ENCODE results near the gene FAM98A. TPM values are rescaled to one million over a fixed set of nuclear protein-coding genes. Genes with fewer than 3 reads are reported as not detected.
A peak's percentile ranks its signal among the peaks of the same experiment; 100 is the strongest.

FAM98A gene
- 64.4 TPM for polyA plus RNA-seq (2013, experiment 1 of 2; ENCODE audit: insufficient read length)
- 66.3 TPM for polyA plus RNA-seq (2013, experiment 2 of 2; ENCODE audit: insufficient read length)

DNA sequence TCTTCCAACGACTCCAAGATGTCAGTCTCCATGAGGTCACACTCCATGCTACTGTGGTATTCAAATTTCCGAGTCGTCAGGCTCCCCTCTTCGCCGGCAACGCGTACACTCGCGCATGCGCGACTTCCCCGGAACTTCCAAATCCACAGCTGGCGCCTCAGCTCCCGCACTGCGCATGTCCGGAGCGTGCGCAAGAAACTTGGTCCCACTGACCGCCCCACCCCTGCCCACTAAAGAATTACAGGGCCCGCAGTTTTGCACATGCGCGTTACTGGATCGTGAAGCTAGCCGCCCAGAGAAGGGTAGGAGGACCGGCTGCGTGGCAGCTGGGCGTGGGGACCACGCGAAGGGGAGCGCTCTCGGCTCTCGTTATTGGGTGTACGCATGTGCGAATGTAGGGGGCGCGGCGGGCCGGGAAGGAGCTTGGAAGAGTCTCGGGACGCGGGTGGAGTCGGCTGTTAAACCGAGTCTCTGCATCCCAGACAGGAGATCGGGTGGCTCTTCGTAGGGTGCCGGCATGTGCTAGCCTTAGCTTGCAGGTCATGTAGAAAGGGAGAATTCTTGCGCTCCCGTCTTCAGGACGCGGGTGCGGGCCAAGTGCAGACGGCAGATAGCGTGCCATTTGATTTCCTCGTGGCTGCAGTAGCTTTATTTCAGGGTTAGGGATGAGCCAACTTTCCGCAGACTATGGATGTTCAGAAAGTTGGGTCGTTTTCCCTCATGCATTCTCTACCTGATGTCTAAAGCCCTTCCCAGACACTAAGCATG lies at the start of gene FAM98A:
Gene FAM98A (minus strand): TSS at position 125 of the 768 bp plus-strand sequence. CDS start 78 bp downstream, at position 47.
- DNase-seq = peak; percentile 100

DNA sequence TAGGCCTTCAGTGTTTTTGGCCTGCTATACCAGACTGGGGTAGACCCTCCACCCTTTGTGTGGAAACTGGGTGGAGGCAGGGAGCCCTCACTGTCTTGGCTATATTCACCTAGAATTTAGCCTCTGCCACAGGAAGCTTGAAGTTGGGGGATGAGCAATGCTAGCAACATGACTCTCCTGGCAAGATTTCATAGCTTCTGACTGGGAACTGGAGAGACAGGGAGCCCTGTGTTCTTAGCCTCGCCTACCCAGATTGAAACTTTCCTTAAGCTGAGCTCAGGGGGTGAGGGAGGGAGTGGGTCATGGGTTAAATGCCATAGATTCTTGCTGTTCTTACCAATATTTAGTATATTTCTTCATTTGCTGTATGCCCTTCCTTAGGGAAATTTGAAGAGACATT lies 46.8 kb upstream of the FAM98A start:
- DNase-seq = no peak

DNA sequence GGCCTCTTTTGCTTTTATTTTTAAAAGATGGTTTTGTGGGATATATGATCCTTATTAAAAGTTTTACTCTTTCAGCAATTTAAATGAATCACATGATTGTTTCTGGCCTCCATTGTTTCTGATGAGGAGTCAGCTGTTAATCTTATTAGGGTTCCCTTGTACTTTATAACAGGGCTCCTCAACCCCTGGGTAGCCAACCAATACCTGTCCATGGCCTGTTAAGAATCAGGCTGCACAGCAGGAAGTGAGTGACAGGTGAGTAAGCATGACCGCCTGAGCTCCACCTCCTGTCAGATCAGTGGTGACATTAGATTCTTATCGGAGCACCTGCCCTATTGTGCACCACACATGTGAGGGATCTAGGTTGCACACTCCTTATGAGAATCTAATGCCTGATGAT lies 45.1 kb upstream of the FAM98A start:
- DNase-seq = no peak

DNA sequence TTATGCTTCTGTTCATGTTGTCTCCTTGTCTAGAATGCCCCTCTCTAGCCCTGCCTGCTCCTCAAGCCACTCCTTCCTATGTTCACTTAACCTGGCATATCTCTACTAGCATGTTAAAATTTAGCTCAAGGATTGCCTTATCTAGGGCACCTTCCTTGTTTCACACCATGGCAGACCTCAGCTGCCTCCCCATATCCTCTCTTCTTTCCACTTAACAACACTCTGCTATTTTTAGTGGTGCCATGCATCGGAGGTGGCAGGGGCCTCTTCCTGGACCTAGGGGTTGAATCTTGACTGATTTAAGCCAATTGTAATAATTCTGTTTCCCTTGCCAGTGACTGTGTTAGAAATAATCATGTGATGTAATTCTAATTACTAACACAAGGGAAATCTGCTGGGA lies 36.9 kb upstream of the FAM98A start:
- no peak for DNase-seq

DNA sequence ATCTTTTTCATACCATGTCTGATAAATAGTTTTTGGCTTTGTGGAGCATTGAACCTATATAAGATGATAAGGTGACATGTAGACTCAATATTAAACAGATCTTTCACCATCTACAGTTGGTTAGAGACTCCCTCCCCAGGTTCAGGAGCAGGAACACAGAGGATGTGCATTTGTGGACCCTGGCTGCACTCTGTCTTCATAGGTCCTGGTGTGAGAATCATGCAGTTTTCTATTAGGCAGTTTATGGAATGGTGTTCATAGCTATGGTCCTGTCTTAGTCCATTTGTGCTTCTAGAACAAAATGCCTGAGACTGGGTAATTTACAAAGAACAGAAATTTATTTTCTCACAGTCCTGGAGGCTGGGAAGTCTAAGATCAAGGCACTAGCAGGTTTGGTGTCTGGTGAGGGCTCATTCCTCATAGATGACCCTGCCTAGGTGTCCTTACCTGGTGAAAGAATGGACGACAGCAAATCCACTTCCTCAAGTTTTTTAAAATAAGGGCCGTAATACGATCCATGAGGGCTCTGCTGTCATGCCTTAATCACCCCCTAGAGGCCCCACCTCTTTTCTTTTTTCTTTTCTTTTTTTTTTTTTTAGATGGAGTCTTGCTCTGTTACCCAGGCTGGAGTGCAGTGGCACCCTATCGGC lies 35.3 kb upstream of the FAM98A start:
- DNase-seq = no peak

DNA sequence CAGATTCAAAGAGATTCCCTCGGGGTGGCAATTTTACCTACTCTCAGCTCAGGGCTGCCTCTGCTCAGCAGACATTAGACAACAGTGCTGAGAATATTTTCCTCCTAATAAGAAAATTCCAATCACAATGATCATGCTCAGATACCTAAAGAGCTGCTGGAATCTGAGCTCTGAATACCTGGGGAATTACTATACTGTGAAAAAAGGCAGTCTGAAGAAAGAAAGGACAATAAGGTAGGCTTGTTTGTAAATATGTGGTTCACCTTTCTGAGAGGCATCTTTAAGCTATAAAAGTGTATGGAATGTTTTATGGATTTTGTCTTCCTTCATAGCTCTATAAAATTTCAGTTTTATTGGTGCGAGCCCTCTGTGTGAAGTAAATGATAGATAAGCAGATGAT lies 34.2 kb upstream of the FAM98A start:
- DNase-seq = no peak

DNA sequence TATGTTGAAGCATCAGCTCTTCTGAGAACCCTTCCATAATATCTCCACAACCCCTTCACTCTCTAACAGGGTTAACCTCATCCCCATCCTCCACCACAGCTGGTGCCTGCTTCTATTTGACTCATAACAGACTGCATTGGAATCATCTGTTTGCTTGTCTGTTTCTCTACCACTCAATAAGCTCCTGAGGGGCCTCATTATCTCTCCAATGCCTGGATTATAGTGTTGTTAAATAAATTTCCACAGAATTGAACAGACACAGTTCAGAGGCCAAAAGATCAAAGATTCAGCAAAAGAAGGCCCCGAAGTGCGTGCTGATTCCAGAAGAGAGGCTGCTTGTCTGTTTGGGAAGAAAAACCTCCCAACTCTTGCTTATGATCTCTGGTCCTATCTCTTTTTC lies 33.7 kb upstream of the FAM98A start:
- no peak for DNase-seq

DNA sequence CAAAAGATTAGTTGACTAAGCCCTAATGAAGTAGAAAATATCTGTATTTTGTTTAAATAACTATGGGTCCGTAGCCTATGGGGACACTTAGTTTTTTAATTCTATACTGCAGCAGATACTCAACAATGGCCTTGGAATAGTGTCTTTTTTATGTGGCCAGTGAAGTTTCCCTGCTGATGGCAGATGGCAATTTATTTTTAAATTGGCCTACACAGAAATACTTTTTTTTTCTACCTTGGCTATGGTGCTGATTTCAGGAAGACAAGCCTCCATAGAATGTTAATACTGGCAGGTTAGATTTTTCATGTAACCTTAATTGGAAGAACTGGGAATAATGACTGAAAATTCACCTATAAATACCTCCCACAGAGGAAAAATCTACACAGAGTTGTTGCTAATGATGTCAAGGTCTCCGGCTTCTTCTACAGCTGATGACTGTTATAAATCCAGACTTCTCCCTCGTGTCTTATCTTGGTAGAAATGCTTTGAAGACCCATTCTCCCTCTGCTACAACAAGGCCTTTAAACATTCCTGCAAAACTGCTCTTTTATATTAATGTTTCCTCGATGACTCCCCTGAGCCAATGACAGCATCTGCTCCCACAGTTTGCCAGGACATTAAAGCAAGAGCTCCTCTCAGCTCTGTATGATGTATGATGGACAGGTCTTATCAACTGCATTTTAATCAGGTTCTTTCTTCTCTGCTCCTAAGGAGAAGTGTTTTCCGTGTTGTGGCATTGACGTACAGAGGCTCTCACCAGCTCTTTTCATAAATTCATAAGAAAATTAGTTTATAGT lies 29.1 kb upstream of the FAM98A start:
- DNase-seq = no peak

DNA sequence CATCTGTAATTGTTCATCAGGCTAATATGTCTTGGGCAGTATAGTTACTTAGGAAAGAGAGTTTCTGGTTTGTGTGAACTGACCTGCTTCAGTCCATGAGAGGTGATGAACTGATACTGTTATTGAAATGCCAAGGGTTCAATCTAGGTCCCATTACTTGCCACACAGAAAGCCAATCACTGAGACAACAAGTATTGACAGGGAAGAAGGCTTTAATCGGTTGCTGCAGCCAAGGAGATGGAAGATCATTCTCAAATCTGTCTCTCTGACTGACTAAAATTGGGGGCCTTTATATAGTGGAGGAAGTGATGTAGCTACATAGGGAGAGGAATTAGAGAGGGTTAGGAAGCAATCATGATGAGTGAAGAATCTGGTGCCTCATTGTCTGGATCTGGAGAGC lies 19.9 kb upstream of the FAM98A start:
- DNase-seq = no peak

DNA sequence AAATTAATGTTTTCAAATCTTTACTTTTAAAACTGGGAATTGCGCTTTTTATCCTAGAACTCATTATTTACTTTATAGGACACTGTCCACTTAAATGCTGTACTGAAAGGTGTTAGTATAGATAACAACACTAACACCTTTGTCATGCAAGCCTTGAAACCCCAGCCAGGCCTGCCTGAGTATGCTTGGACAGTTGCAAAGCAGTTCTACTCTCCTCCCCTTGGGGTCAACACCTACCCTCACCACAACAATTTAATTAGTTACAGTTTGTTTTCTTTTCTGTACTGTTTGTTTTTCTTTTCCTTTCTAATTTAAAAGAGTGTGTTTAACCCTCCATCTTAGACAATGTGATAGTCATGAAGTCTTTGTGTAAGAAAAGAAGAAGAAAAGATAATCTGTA lies 18.9 kb upstream of the FAM98A start:
- no peak for DNase-seq

DNA sequence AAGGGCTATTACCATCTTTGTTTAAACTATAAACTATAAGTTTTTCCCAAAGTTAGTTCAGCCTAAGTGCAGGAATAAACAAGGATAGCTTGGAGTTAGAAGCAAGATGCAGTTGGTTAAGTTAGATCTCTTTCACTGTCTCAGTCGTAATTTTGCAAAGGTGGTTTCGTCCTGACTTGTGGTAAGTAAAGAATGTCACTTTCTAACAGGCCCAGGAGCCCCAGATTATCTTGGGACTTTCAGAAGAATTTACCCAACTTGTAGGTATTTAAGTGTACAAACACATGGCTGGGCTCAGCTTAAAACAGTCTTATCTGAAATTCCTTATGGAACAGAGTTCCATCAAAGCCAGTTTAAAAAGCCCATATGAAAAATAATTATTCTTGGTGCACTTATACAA lies 18.3 kb upstream of the FAM98A start:
- no peak for DNase-seq

DNA sequence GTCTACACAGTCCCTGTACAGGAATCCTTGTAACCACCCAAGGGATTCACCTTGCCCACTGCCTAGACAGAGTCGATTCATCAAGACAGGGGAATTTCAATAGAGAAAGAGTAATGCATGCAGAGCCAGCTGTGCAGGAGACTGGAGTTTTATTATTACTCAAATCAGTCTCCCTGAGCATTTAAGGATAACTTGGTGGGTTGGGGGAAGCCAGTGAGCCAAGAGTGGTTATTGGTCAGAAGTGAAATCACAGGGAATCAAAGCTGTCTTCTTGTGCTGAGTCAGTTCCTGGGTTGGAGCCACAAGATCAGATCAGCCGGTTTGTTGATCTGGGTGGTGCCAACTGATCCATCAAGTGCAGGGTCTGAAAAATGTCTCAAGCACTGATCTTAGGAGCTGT lies 17.8 kb upstream of the FAM98A start:
- no peak for DNase-seq

DNA sequence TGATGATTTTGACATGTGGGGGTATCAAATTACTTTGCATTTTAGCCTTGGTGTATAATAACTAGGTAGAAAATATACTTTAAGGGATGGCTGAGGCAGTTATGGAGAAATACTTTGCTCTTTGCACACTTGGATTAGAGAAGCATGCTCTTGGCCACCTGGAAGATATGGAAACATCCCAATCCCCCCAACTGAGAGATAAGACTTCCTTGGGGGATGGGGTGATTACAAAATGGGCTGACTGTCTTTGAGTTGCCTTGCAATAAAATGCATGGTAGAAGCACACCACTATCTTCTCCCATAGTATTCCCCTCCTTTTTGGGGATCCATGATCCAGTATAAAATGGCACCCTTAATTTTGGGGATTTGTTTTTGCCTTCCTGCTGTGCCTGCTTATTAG lies 15.1 kb upstream of the FAM98A start:
- no peak for DNase-seq

DNA sequence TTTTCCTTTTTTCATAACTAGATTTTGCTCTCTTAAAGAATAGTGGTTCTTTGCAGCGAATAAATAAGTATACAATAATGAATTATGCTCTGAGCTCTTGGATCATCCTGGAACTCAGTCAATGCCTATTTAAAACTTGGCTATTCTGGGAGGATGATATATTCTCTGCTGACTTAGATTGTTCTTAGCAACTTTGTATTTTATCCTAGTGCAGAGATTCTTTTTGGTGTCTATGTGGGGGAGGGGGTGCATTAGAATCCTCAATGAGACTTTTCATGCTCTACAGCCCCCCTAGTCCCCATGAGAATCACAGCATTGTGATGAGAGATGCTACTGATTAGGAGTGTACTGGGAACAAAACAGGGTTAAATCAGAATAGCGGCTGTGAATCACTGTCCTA lies 8.8 kb upstream of the FAM98A start:
- no peak for DNase-seq

DNA sequence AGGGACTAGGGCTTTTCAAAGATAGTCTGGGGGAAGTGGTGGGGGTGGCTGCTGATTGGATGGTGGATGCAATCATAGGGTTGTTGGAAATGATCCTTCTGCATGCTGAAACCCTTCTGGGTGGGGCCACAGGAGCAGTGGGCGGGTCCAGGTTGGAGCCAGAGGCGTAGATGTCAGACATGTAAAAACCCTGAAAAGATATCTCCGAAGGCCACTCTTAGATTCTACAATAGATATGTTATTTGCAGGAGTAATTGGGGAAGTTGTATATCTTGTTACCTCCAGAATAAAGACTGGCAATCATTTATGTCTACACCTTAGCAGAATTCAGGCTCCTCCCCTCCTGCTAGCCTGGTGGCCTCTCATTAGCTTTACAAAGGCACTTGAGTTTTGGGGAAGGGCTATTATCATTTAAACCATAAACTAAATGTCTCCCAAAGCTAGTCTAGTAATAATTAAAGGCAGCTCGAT lies 8.2 kb upstream of the FAM98A start:
- no peak for DNase-seq

DNA sequence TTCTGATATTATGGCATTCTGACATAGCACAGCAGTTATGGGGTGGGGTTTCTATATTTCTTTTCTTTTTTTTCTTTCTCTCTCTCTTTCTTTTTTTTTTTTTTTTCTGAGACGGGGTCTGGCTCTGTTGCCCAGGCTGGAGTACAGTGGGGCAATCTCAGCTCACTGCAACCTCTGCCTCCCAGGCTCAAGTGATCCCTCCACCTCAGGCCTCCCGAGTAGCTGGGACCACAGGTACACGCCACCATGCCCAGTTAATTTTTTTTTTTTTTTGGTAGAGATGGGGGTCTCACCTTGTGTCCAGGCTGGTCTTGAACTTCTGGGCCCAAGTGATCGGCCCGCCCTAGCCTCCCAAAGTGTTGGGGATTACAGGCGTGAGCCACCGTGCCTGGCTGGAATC lies 7.5 kb upstream of the FAM98A start:
- no peak for DNase-seq

DNA sequence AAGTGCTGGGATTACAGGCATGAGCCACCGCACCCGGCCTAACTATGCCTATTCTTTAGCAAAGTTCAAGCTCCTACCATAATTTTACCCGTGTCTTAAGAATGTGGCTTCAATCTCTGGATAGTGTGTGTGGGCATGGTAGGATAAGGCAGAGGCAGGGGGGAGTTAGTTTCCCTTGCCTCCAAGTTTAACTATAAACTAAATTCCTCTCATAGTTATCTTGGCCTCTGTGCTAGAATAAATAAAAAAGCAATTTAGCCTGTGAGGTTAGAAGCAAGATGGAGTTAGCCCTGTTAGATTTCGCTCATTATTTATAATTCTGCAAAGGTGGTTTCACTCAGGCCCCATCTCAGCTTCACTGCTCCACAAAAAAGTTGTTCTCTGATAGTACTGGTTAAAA lies 7.0 kb upstream of the FAM98A start:
- DNase-seq = no peak

DNA sequence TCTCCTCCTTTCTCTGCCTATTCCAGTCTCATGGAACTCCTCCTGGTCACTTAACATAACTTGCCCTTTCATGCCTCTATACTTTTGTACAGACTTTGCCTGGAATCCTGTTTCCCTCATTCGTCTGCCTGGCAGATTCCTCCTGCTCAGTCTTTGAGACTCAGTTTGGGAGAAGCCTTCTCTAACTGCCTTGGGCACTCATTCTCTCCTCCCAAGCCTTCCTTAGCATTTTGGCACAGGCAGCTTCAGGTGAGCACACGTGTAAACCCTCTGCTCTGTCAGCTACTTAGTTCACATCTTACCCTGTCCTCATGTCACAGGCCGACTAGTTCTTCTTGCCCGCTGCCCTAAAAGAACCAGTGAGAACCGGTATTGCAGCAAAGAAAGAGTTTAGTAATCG lies 6.0 kb upstream of the FAM98A start:
- no peak for DNase-seq

DNA sequence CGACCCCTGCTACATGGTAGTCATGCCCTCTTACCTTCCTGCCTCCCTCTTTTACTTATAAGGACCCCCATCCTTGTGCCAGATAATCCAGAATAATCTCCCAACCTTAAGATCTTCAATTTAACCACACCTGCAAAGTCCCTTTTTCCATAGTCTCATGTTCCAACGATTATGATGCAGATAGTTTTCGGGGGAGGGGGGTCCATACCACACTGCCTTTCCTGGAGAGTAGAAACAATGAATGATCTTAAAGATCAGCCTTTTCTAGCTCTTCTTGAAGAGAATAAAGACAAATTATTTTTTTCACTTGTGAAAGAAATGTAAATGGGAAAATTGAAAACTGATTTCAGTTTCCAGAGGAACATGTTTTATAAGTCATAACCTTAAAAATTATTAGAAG lies 4.3 kb upstream of the FAM98A start:
- DNase-seq = no peak

DNA sequence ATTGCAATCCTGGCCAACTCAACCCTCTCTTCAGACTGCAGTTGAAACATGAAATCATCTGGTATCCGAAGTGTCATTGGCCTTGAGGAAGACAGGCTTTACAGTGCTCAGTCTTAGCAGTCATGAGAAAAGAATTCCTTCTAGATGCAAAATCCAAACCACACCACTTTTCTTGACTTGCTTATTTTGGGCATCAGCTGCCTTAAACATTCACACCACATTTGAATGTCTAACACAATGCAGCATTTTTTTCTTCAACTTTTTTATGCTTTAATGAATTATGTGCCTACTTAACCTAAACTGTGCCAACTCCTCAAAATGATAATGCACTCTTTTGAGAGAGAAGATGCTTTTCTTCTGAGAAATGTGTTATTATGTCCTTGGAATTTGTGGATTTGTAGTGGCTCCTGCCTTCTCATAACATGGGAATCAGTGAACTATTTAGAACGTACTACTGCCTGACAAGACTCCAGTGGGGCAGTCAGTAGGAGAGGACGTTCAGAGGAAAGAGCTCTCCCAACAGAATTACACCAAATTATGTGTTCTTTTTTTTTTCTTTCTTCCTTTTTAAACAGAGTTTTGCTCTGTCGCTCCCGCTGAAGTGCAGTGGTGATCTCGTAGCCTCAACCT lies 3.2 kb upstream of the FAM98A start:
- peak; percentile 34 for DNase-seq

DNA sequence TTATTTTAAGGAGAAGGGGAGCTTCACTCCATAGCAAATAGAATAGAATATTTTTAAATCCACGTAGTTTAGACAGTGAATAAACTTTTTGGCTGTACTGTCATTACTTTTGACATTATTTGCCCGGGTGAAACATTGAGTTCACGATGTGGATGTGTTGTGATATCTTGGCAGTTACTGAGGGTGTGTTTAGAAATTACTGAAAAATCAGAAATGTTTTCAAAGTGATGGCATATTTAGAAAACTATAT lies 769 bp upstream of the FAM98A start:
- DNase-seq = no peak

DNA sequence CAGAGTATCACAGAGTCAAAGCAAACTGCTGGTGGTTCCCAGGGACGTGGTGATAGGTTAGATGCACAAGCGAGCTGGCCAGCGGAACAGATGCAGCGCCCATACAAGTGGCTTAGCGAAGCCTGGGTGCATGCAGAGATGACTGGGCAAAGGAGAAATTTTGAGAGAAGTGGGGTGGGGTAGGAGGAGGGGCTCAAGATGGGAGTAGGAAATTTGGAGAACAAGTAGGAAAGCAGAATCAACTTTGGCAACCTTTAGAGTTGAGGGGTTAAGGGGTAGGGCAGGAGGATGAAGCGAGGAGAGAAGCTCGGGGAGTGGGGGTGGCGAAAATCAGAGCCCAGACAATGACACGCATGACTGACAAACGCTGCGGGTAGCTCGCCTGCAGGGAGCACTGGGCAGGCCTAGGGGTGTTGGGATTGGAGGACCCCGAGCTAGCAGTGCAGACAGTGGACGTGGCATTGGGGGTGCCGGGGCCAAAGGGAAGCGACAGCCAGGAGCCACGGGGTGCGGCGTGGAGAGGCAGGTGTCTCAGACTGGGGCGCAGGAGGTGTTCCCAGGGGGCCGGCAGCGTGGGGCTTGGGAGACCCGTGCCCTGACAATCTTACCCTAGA lies 431 bp downstream of the FAM98A start:
- peak; percentile 23 for DNase-seq

DNA sequence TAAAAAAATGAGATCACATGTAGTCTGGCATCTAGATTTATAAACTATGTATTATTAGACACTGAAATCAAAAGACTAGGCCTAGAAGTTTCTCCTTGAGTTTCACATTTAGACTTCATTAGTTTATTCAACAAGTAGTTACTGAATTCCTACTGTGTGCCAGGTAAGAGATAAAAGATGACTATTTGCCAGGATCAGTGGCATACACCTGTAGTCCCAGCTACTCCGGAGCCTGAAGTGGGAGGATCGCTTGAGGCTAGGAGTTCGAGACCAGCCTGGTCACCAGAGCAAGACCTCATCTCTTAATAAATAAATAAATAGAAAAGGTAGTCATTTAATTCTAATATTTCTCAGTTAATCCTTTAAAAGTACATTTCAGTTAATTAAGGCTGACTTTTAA lies 2.1 kb downstream of the FAM98A start:
- DNase-seq = no peak

Measured in fibroblast of skin of abdomen (primary cell).